HG02943 (cell line): ENCODE measurements around the gene FEM1A.
"Not testable (repeated sequence)": the region's sequence is repeated elsewhere in the genome, so short reads cannot be mapped to it uniquely, and the experiment has no call there.

Experiments
- ATAC-seq: cut with Tn5 transposase; IDR thresholded peaks from one replicate; pipeline ENCODE4 v1.9.1; 2021; ENCODE audit warnings: mild to moderate bottlenecking, low read depth, moderate library complexity; ENCODE audit not compliant: unreplicated experiment

Gene FEM1A

GRCh38 chr19:4773047-4773640 lies 18.4 kb upstream of the FEM1A start:
- ATAC-seq: no peak

GRCh38 chr19:4774136-4774535 lies 17.4 kb upstream of the FEM1A start:
- no peak for ATAC-seq

- no peak for ATAC-seq
Observed at GRCh38 chr19:4775627-4776152, 15.8 kb upstream of the FEM1A start.

- no peak for ATAC-seq
Observed at GRCh38 chr19:4776436-4777211, 14.9 kb upstream of the FEM1A start.

GRCh38 chr19:4778124-4778523 lies 13.4 kb upstream of the FEM1A start:
- ATAC-seq: not testable (repeated sequence)

GRCh38 chr19:4780860-4781259 lies 10.7 kb upstream of the FEM1A start:
- no peak for ATAC-seq

GRCh38 chr19:4781801-4782200 lies 9.7 kb upstream of the FEM1A start:
- no peak for ATAC-seq

- ATAC-seq: not testable (repeated sequence)
Observed at GRCh38 chr19:4786412-4787016, 5.0 kb upstream of the FEM1A start.

GRCh38 chr19:4792019-4792865 lies 708 bp downstream of the FEM1A start:
- ATAC-seq: not testable (repeated sequence)

- not testable (repeated sequence) for ATAC-seq
Observed at GRCh38 chr19:4792866-4793195, 1.3 kb downstream of the FEM1A start.

GRCh38 chr19:4793278-4793677 lies 1.7 kb downstream of the FEM1A start:
- ATAC-seq: not testable (repeated sequence)

- no peak for ATAC-seq
Observed at GRCh38 chr19:4794971-4795370, 3.4 kb downstream of the FEM1A start.

- ATAC-seq: no peak
Observed at GRCh38 chr19:4795400-4795799, 3.9 kb downstream of the FEM1A start.

- no peak for ATAC-seq
Observed at GRCh38 chr19:4800591-4801081, 9.1 kb downstream of the FEM1A start.

- ATAC-seq: no peak
Observed at GRCh38 chr19:4801085-4801619, 9.6 kb downstream of the FEM1A start.

- ATAC-seq: no peak
Observed at GRCh38 chr19:4802711-4803110, 11.2 kb downstream of the FEM1A start.

GRCh38 chr19:4803736-4804695 lies 12.5 kb downstream of the FEM1A start:
- ATAC-seq: no peak

GRCh38 chr19:4805140-4805539 lies 13.6 kb downstream of the FEM1A start:
- ATAC-seq: not testable (repeated sequence)

GRCh38 chr19:4806384-4806783 lies 14.8 kb downstream of the FEM1A start:
- ATAC-seq: no peak
